Neural cell (in vitro differentiated cells): Measurements from ENCODE around the gene TFG. TPM values are rescaled to one million over a fixed set of nuclear protein-coding genes. Genes with fewer than 3 reads are reported as not detected.
"Not testable (repeated sequence)": the region's sequence is repeated elsewhere in the genome, so short reads cannot be mapped to it uniquely, and the experiment has no call there.

Source experiments
- H2AFZ ChIP-seq: fragments of 200-600, 300-800 bp; sonication (generic), shearing (Covaris generic); 2 replicates; pipeline ENCODE4 v1.6.0; 2014; ENCODE audit warnings: low read depth, mild to moderate bottlenecking, antibody characterized with exemption, low read length, moderate library complexity
- H3F3A ChIP-seq: fragments of 200-600 bp; shearing (Covaris generic); 2 replicates; pipeline ENCODE4 v1.6.1; 2016; ENCODE audit warnings: mild to moderate bottlenecking, moderate library complexity, mixed read lengths, antibody characterized with exemption, low read length; ENCODE audit not compliant: insufficient read depth, poor library complexity, severe bottlenecking
- H3K27ac ChIP-seq: fragments of 200-600, 300-800 bp; sonication (generic), shearing (Covaris generic); 2 replicates; pipeline ENCODE4 v1.5.1; 2014; ENCODE audit warnings: mild to moderate bottlenecking, low read length, moderate library complexity
- H3K27me3 ChIP-seq: fragments of 300-800, 200-600 bp; sonication (generic), shearing (Covaris generic); 2 replicates; pipeline ENCODE4 v1.6.0; 2014; ENCODE audit warnings: mild to moderate bottlenecking, low read depth, low read length, moderate library complexity; ENCODE audit not compliant: insufficient read depth
- H3K36me3 ChIP-seq: fragments of 300-800, 200-600 bp; sonication (generic), shearing (Covaris generic); 2 replicates; pipeline ENCODE4 v1.5.1; 2014; ENCODE audit warnings: mild to moderate bottlenecking, antibody characterized with exemption, low read length, moderate library complexity; ENCODE audit not compliant: insufficient read depth
- H3K4me2 ChIP-seq: fragments of 300-800, 200-600 bp; sonication (generic), shearing (Covaris generic); 2 replicates; pipeline ENCODE4 v1.6.0; 2014; ENCODE audit warnings: mild to moderate bottlenecking, low read length
- H3K4me3 ChIP-seq: fragments of 300-800, 200-600 bp; sonication (generic), shearing (Covaris generic); 2 replicates; pipeline ENCODE4 v1.5.1; 2014; ENCODE audit warnings: mild to moderate bottlenecking, low read length, moderate library complexity
- H3K79me2 ChIP-seq: fragments of 200-600 bp; shearing (Covaris generic); replicated peaks from 2 replicates; pipeline ENCODE4 v1.6.0; 2014; ENCODE audit warnings: mild to moderate bottlenecking, low read length, moderate library complexity; ENCODE audit not compliant: insufficient read depth
- H3K9ac ChIP-seq: fragments of 300-800, 200-600 bp; sonication (generic), shearing (Covaris generic); 2 replicates; pipeline ENCODE4 v1.6.1; 2016; ENCODE audit warnings: mild to moderate bottlenecking, low read length, mixed read lengths
- H3K9me2 ChIP-seq: fragments of 200-600 bp; shearing (Covaris generic); 2 replicates; pipeline ENCODE4 v1.6.1; 2016; ENCODE audit warnings: mild to moderate bottlenecking, low read length, mixed read lengths; ENCODE audit not compliant: insufficient read depth
- H3K9me3 ChIP-seq: fragments of 200-600, 300-800 bp; sonication (generic), shearing (Covaris generic); 2 replicates; pipeline ENCODE4 v1.6.1; 2016; ENCODE audit warnings: mild to moderate bottlenecking, mixed run types, low read length, moderate library complexity, mixed read lengths
- H4K20me1 ChIP-seq: fragments of 200-600 bp; shearing (Covaris generic); 2 replicates; pipeline ENCODE4 v1.6.1; 2016; ENCODE audit warnings: mild to moderate bottlenecking, mixed run types; ENCODE audit not compliant: insufficient read depth
- CTCF ChIP-seq: fragments of 450-650 bp; IDR thresholded peaks from 2 replicates; pipeline ENCODE4 v1.5.1; 2014; ENCODE audit warnings: antibody characterized with exemption, mild to moderate bottlenecking, moderate library complexity; ENCODE audit not compliant: poor library complexity, severe bottlenecking
- EP300 ChIP-seq: fragments of 450-650 bp; conservative IDR thresholded peaks from 2 replicates; pipeline ENCODE4 v1.6.1; 2014; ENCODE audit warnings: antibody characterized with exemption, mild to moderate bottlenecking, moderate library complexity; ENCODE audit not compliant: poor library complexity, severe bottlenecking
- EZH2 ChIP-seq: fragments of 200-600, 300-800 bp; shearing (Covaris generic), sonication (generic); IDR thresholded peaks from 2 replicates; pipeline ENCODE4 v1.6.1; 2014; ENCODE audit warnings: antibody characterized with exemption, low read length, borderline replicate concordance, mild to moderate bottlenecking; ENCODE audit not compliant: insufficient read depth, poor library complexity, severe bottlenecking
- MXI1 ChIP-seq: fragments of 450-650 bp; conservative IDR thresholded peaks from 2 replicates; pipeline ENCODE4 v1.6.1; 2014; ENCODE audit warnings: antibody characterized with exemption, mild to moderate bottlenecking; ENCODE audit not compliant: poor library complexity, severe bottlenecking
- POLR2AphosphoS5 ChIP-seq: IDR thresholded peaks from 2 replicates; pipeline ENCODE4 v1.6.1; 2012
- REST ChIP-seq: IDR thresholded peaks from 2 replicates; pipeline ENCODE4 v1.6.1; 2012; ENCODE audit warnings: borderline replicate concordance
- polyA minus RNA-seq: library from RNA; depleted of rRNA, polyadenylated mRNA; stranded (reverse); fragments of >200 nt; gene quantifications from 2 replicates; pipeline ENCODE4 v1.2.3, GENCODE V29; 2014
- polyA plus RNA-seq: library from polyadenylated mRNA; depleted of rRNA; stranded (reverse); fragments of >200 nt; gene quantifications from 2 replicates; pipeline ENCODE4 v1.2.3, GENCODE V29; 2014

TFG gene
- polyA plus RNA-seq = 64.6 and 76.0 TPM in 2 replicates
- polyA minus RNA-seq = 82.3 and 97.5 TPM in 2 replicates

DNA sequence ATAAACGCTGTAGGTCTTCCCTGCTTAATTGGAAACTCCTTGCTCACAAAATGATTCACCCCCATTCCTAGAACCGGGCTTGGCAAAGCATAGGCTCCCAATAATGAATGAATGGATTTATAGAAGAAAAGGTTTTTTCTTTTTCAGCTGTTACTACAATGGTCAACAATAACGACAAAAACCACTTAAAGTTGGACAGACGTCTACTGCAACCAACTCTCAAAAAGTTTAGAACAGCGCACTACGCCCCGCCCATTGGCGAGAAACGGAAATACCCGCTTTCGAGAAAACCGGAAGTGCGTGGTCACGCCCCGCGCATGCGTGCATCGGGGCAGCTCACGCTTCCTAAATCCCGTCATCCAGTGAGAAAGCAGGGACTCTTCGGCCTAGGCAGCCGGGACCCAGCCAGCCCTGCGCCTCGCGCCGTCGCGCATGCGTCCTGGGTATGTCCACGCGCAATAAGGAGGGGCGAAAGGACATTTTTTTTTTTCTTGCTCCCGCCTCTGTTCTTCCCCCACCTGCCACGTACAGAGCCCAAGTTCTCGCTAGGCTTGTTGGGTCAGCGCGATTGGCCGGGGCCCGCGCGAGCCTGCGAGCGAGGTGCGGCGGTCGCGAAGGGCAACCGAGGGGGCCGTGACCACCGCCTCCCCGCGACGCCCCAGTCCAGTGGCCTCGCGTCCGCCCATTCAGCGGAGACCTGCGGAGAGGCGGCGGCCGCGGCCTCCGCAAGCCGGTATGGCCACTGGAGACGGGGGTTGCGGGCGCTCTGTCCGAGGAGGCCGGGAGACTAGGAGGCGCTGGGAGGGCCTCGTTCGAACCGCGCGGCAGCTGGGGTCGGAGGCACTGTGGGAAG, at the start of gene TFG:
Gene TFG, plus strand, starts transcription at position 506 of the 853 bp plus-strand sequence. CDS start 4,192 bp downstream, outside the sequence.
- Histone ChIP-seq H3K9ac (peak within 1 kb of the TSS; percentile 90), H3K4me2 (peak within 1 kb of the TSS; percentile 87), H4K20me1 (no peaks in the 10 kb centered on the region), H3K9me3 (no peaks in the 10 kb centered on the region), H3F3A (peaks cover 5% of the 10 kb centered on the region), H3K9me2 (no peaks in the 10 kb centered on the region), H3K27me3 (no peaks in the 10 kb centered on the region), H2AFZ (peak within 1 kb of the TSS; percentile 34), H3K79me2 (peaks cover 40% of the 10 kb centered on the region), H3K27ac (peak within 1 kb of the TSS; percentile 80), H3K4me3 (peak within 1 kb of the TSS; percentile 81), H3K36me3 (no peaks in the 10 kb centered on the region)
- peak; percentile 77 for TF ChIP-seq POLR2AphosphoS5
- TF ChIP-seq REST = peak; percentile 67
- peak; percentile 19 for TF ChIP-seq EP300
- TF ChIP-seq CTCF = no peak

- H2AFZ ChIP-seq = not testable (repeated sequence)
Measured at GRCh38 chr3:100661294-100661693, 48.0 kb upstream of the TFG start.

GRCh38 chr3:100662113-100662823, 47.0 kb upstream of the TFG start:
- Histone ChIP-seq H3K9me2 (no peaks in the 10 kb centered on the region), H3K4me3 (no peak overlapping the region), H3K36me3 (no peaks in the 10 kb centered on the region), H3K9ac (no peak overlapping the region), H3K27ac (no peak overlapping the region), H3K27me3 (no peaks in the 10 kb centered on the region), H3F3A (no peaks in the 10 kb centered on the region), H4K20me1 (no peaks in the 10 kb centered on the region), H3K79me2 (no peaks in the 10 kb centered on the region), H3K4me2 (no peak overlapping the region), H2AFZ (no peak overlapping the region), H3K9me3 (no peaks in the 10 kb centered on the region)
- TF ChIP-seq EZH2 (no peak), CTCF (no peak), MXI1 (no peak)

More at GRCh38 chr3:100661294-100661693, 48.0 kb upstream of the TFG start:
- H3K4me3 ChIP-seq, H3K9ac ChIP-seq, H3K4me2 ChIP-seq, H3K9me3 ChIP-seq, H3F3A ChIP-seq, H4K20me1 ChIP-seq, H3K27me3 ChIP-seq, H3K27ac ChIP-seq, H3K9me2 ChIP-seq, H3K79me2 ChIP-seq, H3K36me3 ChIP-seq: not testable (repeated sequence)
